HG03442 (cell line): ENCODE measurements around the gene LMAN1L.

Experiments used
- ATAC-seq: cut with Tn5 transposase; IDR thresholded peaks from one replicate; pipeline ENCODE4 v1.9.1; 2021; ENCODE audit warnings: mild to moderate bottlenecking, moderate library complexity; ENCODE audit not compliant: unreplicated experiment

Gene LMAN1L

DNA sequence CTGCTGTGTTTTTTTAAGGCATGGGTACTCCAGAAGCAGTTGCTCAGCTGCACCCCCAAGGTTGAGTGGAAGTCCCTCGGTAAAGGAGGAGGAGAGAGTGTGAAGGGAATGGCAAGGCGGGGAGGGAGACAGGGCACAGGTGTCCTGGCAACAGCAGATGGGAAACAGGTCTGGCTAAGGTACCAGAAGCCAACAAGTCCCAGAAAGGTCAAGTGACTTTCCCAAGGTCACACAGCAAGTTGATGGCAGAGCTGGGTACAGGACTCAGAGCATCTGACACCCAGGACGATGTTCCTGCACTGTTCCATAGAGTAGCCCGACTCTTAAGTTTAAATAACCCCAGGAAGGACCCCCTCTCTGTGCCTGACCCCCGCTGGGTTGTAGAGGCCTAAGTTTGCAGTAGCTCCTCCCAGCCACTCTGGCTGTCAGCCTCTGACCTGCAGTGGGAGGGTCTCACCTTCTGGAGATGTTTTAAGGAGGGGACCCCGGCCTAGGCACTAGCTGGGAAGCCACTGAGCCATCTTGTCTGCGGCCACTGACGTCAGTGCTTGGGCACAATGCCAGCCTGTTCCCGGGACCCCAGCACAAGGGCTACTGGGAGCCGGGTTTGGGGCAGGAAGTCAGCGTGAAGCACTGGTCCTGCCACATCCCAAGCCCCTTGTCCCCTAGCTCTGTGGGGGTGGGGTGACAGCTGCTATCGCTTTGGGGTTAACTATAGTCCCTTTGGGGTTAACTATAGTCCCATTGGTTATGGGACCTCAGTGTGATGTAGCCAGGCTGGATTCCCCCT, 20.2 kb upstream of the LMAN1L start:
- no peak for ATAC-seq

DNA sequence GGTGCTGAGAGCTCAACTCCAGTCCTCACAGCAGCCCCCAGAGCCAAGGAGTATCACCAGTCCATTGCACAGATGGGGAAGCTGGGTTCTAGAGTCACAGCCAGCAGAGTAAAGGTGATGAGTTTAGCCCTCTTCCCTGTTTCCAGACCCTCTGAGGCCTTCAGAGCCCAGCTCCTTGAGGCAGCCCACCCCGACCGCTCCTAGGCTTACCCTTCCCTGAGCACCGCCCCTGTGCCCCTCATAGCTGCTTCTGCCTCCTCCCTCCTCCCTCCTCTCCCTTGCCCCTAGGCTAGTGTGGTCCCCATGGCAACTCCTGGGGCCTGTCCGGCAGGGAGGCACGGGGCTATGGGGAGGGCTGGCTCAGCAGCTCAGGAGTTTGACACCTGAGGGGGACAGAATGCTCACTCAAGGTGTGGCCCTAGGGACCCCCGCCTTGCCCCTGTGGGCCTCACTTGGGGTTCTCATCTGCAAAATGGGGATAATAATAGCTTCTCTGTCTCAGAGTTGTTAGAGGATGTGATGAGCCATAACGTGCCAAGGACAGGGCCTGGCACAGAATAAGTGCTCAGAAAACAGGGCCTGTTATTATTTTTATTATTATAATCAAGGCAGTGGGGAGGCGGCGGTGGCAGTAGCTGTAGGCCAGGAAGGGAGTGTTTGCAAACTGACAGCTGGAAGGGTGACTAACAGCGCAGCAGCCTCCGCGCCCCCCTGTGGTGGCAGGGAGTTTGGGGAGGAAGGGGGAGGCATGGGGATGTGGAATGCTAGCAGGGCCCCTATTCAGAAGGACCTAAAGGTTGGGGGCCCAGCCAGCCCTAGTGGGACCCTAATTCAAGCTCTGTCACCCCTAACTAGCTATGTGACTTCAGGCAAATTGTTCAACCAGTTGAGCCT, 19.3 kb upstream of the LMAN1L start:
- ATAC-seq = no peak

DNA sequence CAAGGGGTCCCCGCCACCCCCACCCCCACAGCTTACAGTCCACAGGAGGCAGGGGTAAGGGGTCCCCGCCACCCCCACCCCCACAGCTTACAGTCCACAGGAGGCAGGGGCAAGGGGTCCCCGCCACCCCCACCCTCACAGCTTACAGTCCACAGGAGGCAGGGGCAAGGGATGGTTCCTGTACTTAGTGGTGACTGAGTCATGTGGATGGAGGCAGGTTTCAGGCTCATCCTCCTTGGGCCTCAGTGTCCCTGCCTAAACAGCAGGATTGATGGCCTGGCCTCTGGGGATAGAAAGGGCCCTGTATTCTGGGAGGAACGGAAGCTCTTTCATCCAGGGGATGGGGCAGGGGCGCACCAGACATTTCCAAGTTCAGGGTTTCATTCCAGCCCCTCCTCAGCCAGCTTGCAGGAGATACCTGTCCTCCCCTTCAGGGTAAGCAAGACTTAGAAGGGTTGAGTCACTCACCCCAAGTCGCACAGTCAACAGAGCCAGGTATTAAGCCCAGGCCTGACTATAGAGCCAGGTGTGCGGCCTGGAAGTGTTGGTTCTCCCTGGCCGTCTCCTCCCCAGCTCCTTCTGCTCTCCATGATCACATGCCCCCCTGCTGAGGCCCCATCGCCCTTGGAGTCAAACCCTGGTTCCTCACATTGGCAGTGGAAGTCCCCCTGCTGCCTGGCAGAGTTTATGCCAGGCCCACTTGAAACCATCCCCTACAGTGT, 18.2 kb upstream of the LMAN1L start:
- ATAC-seq = no peak

DNA sequence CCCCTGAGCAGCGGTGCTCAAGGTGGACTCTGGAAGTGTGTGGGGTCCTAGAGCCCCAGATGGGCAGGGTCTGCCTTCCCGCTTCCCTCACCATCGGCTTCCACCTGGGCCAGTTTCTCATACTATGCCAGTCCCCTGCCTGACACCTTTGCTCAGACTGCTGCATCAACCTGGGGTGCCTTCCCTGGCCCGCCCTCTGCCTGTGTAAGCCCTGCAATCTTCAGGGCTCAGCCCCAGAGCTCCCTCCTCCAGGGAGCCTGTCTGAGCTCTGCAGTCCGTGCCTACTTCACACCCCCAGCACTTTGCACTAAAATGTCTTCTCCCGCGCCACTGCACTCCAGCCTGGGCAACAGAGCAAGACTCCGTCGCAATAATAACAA, 17.7 kb upstream of the LMAN1L start:
- no peak for ATAC-seq

DNA sequence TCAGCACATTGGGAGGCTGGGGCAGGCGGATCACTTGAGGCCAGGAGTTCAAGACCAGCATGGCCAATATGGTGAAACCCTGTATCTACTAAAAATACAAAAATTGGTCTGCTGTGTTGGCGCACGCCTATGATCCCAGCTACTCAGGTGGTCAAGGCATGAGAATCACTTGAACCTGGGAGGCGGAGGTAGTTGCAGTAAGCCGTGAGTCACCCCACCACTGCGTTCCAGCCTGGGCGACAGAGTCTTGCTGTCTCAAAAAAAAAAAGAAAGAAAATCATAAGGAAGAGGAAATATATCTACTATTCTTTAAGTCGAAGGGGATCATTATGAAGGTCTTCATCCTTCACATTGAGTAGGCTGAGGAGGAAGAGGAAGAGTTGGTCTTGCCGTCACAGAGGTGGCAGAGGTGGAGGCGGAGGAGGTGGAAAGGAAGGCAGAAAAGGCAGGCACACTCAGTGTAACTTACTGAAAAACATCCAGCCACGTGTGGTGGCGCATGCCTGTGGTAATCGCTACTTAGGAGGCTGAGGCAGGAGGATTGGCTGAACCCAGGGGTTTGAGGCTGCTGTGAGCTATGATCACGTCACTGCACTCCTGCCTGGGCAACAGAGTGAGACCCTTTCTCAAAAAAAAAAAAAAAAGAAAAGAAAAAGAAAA, 16.5 kb upstream of the LMAN1L start:
- ATAC-seq = no peak

DNA sequence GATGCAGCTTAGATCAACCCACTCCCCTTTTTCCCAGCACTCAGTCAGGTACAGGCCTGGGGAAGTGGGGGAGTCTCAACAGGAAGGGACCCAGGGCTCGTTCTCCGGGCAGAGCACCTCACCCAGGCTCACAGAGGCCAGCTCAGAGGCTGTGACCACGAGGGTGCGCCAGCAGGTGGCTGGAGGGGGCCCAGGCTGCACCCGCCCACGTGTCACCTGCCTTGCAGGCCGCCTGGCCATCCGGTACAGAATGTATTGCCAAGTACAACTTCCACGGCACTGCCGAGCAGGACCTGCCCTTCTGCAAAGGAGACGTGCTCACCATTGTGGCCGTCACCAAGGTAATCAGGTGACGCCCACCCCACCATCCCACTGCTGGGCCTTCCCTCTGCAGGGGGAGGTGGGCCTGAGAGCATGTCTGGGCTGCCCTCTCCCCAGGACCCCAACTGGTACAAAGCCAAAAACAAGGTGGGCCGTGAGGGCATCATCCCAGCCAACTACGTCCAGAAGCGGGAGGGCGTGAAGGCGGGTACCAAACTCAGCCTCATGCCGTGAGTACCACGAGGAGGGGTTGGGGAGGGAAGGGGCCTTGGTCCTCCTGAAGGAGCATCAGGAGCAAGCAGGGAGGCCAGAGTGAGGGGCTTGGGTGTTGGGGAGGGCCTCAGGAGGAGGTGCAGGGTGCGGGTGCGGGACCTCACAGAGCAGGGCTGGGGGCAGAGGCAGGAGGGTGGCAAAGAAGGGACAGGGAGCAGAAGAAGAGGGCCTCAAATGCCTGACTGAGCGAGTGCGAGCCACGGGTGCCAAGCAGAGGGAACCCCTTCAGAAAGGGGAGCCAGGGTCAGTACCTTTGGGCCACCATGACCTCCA, 14.0 kb upstream of the LMAN1L start:
- no peak for ATAC-seq

DNA sequence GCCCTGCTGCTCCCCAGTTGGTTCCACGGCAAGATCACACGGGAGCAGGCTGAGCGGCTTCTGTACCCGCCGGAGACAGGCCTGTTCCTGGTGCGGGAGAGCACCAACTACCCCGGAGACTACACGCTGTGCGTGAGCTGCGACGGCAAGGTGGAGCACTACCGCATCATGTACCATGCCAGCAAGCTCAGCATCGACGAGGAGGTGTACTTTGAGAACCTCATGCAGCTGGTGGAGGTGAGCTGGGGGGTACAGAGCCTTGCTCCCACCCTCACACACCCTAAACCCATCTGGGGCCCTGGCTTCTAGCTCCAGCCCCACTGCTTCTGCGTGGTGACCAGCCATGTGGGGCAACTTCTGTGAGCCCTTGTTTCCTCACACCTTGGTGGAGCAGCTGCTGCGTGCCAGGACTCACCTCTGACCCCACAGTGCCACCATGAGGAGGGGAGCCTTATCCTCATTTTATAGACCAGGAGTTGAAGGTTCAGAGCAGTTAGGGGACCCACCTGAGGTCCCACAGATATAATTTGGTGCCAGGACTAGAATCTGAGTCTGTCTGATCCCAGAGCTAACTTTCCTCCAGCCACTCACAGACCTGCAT, 13.3 kb upstream of the LMAN1L start:
- no peak for ATAC-seq

DNA sequence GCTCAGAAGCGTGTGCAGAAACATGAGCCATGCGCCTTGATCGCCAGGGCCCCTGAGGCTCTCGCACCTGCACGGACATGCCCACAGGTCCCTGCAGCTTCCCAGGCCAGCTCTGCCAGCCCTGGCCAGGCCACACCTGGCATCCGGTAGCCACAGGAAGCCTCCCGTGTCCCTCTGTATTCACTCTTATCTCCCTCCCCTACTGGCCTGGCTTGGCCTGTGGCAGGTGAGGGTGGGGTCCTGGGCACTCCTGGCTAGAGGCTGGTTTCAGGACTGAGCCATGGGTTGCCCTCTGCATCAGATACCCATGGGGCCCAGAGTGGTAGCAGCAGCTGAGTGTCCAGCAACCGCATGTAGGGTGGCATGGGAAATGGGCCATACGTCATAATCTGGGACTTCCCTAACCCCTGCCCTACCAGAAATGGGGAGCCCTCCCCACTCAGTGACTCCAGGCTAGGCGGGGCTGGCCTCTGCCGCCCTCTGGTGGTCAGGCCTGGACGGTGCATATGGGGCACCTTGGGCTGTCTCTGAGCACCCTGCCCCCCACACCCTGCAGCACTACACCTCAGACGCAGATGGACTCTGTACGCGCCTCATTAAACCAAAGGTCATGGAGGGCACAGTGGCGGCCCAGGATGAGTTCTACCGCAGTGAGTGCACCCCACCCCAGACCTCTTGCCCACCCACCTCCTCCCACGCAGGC, 12.6 kb upstream of the LMAN1L start:
- peak; percentile 70 for ATAC-seq

DNA sequence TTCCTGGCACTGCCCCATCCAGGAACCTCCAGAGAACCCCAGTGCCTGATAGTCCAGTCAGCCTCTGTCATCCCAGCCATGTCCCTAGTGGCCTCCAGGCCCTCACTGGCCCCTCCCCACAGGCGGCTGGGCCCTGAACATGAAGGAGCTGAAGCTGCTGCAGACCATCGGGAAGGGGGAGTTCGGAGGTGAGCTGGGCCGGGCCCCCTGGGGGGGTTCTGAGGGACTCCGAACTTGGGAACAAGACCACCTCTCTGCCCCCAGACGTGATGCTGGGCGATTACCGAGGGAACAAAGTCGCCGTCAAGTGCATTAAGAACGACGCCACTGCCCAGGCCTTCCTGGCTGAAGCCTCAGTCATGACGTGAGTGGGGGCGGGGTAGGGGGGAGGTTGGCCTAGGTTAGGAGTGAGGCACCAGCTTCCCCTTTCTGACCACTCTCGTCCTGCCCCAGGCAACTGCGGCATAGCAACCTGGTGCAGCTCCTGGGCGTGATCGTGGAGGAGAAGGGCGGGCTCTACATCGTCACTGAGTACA, 12.0 kb upstream of the LMAN1L start:
- ATAC-seq = no peak

DNA sequence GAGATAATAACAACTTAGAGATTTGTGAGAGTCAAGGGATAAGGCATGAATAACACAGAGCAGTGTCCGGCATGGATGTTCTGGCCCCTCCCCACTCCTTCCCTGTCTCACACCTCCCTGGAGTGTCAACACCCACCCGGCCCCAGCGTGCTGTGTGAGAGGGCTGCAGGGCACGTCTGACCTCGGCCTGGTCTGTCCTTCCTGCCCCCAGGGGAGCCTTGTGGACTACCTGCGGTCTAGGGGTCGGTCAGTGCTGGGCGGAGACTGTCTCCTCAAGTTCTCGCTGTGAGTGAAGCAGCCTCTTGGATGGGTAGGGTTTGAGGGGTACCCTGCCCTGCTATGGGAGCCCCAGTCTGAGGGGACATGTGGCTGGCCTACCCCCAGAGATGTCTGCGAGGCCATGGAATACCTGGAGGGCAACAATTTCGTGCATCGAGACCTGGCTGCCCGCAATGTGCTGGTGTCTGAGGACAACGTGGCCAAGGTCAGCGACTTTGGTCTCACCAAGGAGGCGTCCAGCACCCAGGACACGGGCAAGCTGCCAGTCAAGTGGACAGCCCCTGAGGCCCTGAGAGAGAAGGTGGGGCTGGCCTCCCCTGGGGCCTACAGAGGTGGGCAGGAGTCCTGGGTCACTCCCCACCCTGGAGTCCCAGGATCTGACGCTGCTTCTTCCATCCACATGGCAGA, 11.2 kb upstream of the LMAN1L start:
- no peak for ATAC-seq

DNA sequence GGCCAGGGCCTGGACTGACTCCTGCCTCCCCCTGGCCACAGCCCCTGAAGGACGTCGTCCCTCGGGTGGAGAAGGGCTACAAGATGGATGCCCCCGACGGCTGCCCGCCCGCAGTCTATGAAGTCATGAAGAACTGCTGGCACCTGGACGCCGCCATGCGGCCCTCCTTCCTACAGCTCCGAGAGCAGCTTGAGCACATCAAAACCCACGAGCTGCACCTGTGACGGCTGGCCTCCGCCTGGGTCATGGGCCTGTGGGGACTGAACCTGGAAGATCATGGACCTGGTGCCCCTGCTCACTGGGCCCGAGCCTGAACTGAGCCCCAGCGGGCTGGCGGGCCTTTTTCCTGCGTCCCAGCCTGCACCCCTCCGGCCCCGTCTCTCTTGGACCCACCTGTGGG, 10.3 kb upstream of the LMAN1L start:
- no peak for ATAC-seq

DNA sequence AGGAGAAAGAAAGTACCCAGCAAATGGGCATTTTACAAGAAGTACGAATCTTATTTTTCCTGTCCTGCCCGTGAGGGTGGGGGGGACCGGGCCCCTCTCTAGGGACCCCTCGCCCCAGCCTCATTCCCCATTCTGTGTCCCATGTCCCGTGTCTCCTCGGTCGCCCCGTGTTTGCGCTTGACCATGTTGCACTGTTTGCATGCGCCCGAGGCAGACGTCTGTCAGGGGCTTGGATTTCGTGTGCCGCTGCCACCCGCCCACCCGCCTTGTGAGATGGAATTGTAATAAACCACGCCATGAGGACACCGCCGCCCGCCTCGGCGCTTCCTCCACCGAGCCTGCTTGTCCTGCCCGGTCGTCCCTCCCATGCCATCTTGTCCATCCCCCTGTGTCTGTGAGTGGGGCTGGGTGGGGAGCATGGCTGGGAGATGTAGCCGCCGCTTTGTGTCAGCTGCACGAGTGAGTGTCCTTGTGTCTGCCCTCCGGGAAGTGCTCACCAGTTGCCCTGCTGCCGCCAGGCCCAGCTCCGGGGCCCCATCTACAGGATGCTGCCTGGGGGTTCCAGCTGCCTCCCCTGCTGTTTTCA, 9.7 kb upstream of the LMAN1L start:
- no peak for ATAC-seq

DNA sequence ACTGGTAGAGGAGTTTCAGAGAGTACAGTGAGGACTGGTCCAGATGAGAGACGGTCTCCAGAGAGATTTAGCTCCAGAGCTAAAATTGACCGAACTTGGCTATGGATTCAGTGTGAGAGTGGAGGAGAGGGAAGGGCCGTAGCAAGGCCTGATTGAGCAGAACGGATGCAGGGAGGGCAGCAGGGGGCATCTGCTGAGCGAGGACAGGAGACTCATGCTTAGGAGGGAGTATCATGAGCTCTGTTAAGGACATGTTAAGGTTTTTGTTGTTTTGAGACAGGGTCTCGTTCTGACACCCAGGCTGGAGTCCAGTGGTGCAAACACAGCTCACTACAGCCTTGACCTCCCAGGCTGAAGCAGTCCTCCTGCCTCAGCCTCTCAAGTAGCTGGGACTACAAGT, 7.7 kb upstream of the LMAN1L start:
- ATAC-seq = no peak

DNA sequence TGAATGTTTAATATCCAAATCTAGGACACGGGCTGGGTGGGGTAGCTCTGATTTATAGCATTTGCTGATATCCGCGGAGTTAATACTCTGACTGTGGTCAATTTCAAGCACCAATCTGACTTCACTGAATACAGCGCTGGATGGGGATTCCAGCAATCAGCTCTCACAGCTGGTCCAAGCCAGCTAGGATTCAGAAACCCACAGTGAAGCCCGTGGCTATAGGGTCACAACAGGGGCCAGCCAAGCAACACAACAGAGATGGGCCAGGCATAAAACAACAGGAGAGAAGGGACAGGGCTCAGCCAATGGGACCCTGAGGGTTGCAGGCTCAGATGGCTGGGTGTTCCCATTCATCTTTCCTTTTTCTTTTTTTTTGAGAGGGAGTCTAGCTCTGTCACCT, 5.4 kb upstream of the LMAN1L start:
- ATAC-seq = no peak

DNA sequence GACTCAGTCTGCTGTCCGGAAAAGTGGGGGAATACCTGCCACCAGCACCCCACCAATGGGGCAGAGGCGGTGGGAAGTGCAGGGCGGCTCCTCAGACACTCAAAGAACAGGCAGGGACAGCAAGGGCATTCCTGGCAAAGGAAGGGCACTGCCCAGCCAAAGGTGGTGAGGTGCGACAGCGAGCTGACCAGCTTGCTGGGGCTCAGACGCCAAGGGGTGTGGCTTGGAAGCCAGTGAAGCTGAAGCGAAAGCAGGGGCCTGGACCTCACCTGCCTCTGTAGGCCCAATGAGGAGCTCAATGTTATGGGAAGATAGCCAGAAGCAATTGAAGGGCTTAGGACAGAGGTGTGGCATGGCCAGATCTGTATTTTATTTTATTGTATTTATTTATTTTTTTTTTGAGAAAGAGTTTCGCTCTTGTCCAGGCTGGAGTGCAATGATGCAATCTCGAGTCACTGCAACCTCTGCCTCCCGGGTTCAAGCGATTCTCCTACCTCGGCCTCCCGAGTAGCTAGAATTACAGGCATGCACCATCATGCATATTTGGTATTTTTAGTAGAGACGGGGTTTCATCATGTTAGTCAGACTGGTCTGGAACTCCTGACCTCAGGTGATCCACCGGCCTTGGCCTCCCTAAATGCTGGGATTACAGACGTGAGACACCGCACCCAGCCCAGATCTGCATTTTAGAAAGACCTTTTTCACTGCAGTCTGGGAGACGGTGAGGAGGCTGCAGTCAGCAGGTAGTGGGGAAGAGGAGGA, 4.4 kb upstream of the LMAN1L start:
- no peak for ATAC-seq

DNA sequence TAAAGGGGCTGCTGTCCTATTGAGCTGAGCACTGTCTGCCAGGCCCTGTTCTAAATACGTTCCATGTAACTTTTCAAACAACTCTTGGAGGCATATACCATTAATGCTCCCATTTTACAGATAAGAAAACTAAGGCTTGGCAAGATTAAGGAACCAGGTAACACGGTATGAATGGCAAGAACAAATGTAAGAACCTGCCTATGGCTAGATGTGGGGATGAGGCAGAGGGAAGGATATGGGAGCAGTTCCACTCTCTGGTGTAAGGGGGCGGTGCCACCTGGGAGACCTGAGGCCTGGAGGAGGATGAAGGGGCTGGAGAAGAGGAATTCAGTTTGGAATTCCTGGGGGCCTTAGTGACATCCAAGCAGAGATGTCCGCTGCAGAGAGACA, 3.8 kb upstream of the LMAN1L start:
- ATAC-seq = no peak

DNA sequence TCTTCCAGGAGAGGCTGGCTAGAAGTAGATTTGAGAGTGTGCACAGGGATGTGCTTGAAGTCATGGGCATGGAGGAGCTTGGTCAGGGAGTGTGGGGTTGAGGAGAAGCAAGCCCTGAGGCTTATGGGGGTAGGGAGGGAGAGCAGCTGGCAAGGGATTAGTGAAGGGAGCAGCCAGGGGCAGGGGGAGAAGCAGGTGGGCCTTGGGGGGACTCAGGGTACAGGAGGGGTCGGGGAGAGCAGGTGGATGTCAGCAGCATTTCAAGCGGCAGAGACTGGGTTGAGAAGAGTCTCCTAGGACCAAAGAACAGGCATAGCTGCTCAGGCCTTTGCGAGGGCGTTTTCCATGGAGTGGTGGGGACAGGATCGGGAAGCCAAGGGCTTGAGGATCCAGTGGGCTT, 3.4 kb upstream of the LMAN1L start:
- no peak for ATAC-seq
